Skeletal muscle satellite cell (primary cell): ENCODE measurements around the gene SUN2.

Experiments
- H3K27me3 ChIP-seq: 2 replicates; pipeline ENCODE4 v1.7.0; 2013; ENCODE audit warnings: low read length; ENCODE audit not compliant: control insufficient read depth, insufficient read depth
- H3K36me3 ChIP-seq: 2 replicates; pipeline ENCODE4 v1.7.0; 2013; ENCODE audit warnings: mild to moderate bottlenecking, control low read depth, low read length; ENCODE audit not compliant: insufficient read depth
- H3K4me1 ChIP-seq: 2 replicates; pipeline ENCODE4 v1.7.0; 2013; ENCODE audit warnings: low read length; ENCODE audit not compliant: control insufficient read depth, insufficient read depth
- H3K4me2 ChIP-seq: 2 replicates; pipeline ENCODE4 v1.7.0; 2013; ENCODE audit warnings: mild to moderate bottlenecking, low read length
- H3K4me3 ChIP-seq: 2 replicates; pipeline ENCODE4 v1.7.0; 2013; ENCODE audit warnings: low read length
- H3K9ac ChIP-seq: 2 replicates; pipeline ENCODE4 v1.7.0; 2013; ENCODE audit warnings: mild to moderate bottlenecking, low read depth, low read length, moderate library complexity
- H3K9me3 ChIP-seq: replicated peaks from 2 replicates; pipeline ENCODE4 v1.7.0; 2013; ENCODE audit warnings: mild to moderate bottlenecking, control low read depth, low read length

The SUN2 gene

DNA sequence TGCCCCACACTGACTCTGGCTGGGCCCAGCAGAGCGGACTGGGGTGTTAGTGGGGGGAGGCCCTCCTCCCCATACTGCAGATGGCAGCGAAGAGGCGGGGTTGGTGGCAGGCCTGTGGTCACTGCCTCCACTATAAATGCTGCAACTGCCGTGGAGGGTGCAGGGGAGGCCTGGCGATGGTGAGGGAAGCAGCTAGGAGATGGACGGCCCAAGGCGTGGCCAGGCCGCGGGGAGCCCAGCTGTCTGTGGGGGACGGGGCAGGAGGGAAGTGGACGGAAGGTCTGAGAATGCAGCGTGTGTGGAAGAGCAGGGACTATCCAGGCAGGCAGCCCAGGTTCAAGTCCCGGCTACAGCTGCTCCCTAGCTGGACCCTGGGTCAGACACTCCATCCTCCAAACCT lies 19.9 kb upstream of the SUN2 start:
- peaks cover 10% of the 10 kb centered on the region for H3K27me3 ChIP-seq
- no peak overlapping the region for H3K4me2 ChIP-seq
- H3K36me3 ChIP-seq, result peaks cover 5% of the 10 kb centered on the region
- H3K9ac ChIP-seq, result no peak overlapping the region
- H3K4me3 ChIP-seq, result no peak overlapping the region
- H3K9me3 ChIP-seq, result no peaks in the 10 kb centered on the region
- no peaks in the 10 kb centered on the region for H3K4me1 ChIP-seq

DNA sequence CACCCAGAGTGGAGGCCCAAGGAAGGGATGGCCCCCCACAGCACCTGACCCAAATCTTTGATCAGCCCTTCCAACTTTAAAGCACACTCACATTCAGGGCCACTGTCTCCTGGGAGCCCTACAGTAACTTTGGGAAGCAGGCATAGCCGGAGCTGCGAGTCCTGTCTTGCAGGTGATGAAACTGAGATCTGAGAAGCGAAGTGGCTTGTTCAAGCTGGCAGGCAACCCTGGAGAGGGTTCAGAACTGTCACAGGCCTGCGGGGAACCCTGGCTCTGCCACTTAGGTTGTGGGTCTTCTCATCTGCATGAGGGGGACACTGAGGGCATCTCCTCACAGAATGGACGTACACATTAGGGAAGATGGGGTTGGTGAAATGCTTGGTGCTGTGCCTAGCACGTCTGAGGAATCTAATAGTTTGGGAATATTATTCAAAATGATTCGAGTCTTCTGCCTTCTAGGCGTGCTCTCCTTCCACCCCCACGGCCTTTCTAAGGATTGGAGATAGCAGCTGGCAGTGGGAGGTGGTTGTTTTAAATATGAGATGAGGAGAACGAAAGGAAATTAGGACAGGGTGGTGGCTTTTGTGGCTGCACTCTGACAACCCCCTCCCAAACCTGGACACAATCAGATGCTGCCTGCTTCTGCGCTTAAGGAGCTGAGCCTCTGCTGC lies 18.8 kb upstream of the SUN2 start:
- H3K36me3 ChIP-seq, result no peaks in the 10 kb centered on the region
- no peak overlapping the region for H3K4me3 ChIP-seq
- no peaks in the 10 kb centered on the region for H3K4me1 ChIP-seq
- no peak overlapping the region for H3K9ac ChIP-seq
- H3K9me3 ChIP-seq, result no peaks in the 10 kb centered on the region
- H3K27me3 ChIP-seq, result peaks cover 10% of the 10 kb centered on the region
- no peak overlapping the region for H3K4me2 ChIP-seq

DNA sequence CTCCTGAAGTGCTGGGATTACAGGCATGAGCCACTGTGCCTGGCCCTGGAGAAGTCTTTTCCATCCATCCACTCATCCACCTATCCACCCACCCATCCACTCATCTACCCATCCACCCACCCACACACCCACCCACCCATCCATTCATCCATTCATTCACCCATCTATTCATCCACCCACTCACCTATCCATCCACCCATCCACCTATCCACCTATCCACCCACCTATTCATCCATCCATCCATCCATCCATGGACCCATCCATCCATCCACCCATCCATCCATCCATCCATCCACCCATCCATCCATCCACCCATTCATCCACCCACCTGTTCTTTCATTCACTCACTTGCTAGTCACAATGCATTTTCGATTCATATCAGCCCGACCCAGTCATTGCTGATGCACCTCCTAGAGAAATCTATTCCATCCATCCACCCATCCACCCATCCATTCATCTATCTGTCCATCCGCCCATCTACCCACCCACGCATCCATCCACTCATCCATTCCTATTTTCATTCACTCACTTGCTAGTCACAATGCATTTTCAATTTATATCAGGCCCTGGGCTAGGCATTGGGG lies 17.7 kb upstream of the SUN2 start:
- no peaks in the 10 kb centered on the region for H3K36me3 ChIP-seq
- no peak overlapping the region for H3K4me2 ChIP-seq
- no peaks in the 10 kb centered on the region for H3K4me1 ChIP-seq
- H3K4me3 ChIP-seq, result no peak overlapping the region
- no peak overlapping the region for H3K9ac ChIP-seq
- peaks cover 10% of the 10 kb centered on the region for H3K27me3 ChIP-seq
- H3K9me3 ChIP-seq, result no peaks in the 10 kb centered on the region

DNA sequence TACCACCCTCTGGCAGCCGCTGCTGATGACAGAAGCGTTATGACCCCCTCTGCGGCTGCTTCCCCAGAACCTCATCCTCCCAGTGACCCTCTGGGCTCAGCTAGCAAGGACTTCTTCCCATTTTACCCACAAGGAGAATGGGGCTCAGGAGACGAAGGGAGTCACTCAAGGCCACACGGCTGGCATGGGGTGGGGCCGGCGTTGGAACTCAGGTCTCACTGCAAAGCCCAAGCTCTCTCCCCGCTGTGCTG lies 16.8 kb upstream of the SUN2 start:
- Histone ChIP-seq H3K9me3 (no peaks in the 10 kb centered on the region), H3K4me3 (no peak overlapping the region), H3K27me3 (peaks cover 11% of the 10 kb centered on the region), H3K4me1 (no peaks in the 10 kb centered on the region), H3K9ac (no peak overlapping the region), H3K36me3 (no peaks in the 10 kb centered on the region), H3K4me2 (no peak overlapping the region)

DNA sequence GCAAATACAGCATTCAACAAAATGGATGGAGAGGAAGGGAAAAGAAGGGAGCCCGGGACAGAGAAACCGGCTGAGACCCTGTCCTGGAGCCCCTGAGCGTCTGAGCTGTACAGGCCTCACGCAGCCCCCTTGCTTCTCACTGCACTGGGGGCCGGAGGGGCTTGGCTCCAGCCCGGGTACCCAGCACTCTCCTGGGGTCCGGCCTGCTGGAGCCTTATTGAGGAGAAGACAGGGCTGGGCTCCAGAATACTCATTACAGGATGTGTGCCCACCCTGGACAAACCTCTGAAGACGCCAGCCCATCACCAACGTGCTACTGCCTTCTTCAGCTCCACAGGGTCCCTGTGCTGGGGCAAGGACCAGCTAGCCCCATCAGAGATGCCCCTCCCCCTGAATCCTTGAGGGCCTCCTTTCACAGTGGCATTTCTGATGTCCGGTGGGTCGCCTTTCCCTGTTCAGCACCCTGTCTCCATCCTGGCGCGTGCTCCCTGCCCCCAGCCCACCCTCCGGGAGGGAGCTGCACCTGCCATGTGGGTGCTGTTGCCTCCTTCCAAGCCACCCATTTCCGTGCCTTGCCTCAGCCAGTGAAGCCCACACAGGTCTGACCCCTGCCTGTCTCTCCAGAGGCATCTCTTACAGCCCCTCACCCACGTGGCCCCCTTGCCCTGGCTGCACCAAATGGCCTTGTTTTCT lies 14.6 kb upstream of the SUN2 start:
- H3K9ac ChIP-seq, result no peak overlapping the region
- H3K4me3 ChIP-seq, result no peak overlapping the region
- H3K4me2 ChIP-seq, result no peak overlapping the region
- peaks cover 6% of the 10 kb centered on the region for H3K27me3 ChIP-seq
- H3K4me1 ChIP-seq, result peaks cover 7% of the 10 kb centered on the region
- H3K36me3 ChIP-seq, result no peaks in the 10 kb centered on the region
- H3K9me3 ChIP-seq, result no peaks in the 10 kb centered on the region

DNA sequence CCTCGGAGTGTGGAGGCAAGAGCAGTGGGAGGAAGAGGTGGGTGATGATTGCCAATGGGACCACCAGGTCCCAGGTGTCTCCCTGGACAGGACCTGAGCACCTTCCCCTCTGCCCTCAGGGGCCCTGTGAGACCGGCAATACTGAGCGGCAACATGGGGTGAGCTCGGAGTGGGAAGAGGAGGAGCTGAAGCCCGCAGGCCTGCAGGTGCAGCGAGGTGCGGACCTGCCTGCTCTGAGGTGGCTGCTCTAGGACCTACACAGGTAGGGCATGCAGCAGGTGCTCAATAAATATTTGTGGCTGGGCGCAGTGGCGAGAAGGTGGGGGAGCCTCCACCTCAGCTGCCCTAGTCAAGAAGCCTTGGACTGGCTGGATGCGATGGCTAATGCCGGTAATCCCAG lies 12.2 kb upstream of the SUN2 start:
- Histone ChIP-seq H3K36me3 (no peaks in the 10 kb centered on the region), H3K4me1 (peaks cover 21% of the 10 kb centered on the region), H3K9me3 (no peaks in the 10 kb centered on the region), H3K9ac (no peak overlapping the region), H3K27me3 (peaks cover 6% of the 10 kb centered on the region), H3K4me3 (no peak overlapping the region), H3K4me2 (no peak overlapping the region)

DNA sequence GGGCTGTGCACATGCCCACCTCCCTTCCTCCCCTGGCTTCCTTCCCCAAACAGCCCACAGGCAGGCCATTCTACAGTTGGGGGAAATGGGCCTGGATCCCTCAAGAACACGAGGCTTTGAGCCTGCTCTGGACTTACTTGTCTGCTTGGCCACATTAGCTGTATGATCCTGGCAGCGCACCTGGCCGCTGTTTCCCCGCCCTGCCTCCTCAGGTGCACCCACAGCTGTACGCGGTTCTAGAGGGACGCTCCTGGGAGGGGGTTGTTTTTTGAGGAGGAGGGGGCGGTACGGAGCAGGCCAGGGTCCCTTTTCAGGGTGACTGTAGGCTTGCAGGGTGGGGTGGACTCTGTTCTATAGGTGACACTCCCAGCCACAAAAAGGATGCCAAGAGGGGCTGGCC lies 11.5 kb upstream of the SUN2 start:
- H3K4me2 ChIP-seq, result no peak overlapping the region
- no peaks in the 10 kb centered on the region for H3K36me3 ChIP-seq
- H3K27me3 ChIP-seq, result peaks cover 3% of the 10 kb centered on the region
- H3K4me1 ChIP-seq, result peaks cover 21% of the 10 kb centered on the region
- no peak overlapping the region for H3K9ac ChIP-seq
- no peak overlapping the region for H3K4me3 ChIP-seq
- H3K9me3 ChIP-seq, result no peaks in the 10 kb centered on the region

DNA sequence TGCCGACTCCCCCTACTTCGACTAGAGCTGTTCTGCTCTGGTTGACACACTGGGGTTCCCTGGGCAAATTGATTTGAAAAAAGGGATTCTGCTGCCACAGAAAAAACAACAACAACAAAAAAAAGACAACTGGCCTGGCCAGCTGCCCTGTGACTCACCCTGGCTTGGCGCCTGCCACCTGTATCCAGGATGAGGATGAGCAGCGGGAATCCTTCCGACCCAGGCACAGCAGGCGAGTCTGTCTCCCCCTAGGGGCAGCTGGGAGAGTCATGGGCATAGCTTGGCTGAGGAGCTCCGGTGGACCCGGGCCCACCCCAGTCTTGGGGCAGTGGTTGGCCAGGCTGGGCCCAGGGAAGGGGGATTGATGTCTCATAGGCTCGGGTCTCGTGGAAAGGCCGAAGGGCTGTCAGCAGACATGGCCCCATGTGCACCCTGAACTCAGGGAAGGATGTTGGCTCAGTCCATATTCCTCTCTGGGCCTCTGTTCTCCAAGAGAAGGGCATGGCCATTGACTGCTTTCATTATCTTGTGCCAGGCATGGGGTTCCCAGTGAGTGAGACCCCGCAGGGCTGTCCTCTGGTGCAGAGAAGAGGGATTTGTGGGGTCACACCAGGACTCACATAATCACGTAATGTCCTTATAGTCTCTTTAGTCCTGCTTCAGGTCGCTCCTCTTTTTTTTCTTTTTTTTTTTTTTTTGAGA lies 10.4 kb upstream of the SUN2 start:
- no peak overlapping the region for H3K4me2 ChIP-seq
- H3K36me3 ChIP-seq, result no peaks in the 10 kb centered on the region
- H3K4me3 ChIP-seq, result no peak overlapping the region
- H3K9me3 ChIP-seq, result no peaks in the 10 kb centered on the region
- H3K4me1 ChIP-seq, result peaks cover 22% of the 10 kb centered on the region
- no peak overlapping the region for H3K9ac ChIP-seq
- peaks cover 3% of the 10 kb centered on the region for H3K27me3 ChIP-seq

DNA sequence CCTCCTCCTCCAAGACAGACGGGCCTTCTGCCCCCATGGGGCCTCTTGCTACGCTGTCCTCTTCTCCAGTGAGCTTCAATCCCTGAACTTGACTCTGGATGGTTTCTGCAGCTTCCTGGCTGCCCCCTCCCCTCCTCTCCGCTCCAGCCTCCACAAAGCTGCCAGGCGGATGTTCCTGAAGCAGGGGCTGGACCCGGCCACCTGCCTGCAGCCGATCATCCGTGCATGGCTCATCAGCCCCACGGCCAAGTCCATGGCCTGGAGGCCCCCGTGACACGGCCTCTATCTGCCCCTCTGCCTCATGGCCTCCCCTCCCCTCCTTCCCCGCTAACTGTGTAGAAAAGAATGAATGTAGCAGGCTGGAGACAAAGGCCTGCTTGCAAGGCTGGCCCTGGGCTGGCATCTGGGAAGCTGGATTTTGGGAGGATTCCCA lies 6.8 kb upstream of the SUN2 start:
- Histone ChIP-seq H3K4me3 (no peak overlapping the region), H3K36me3 (no peaks in the 10 kb centered on the region), H3K4me2 (no peak overlapping the region), H3K27me3 (peaks cover 2% of the 10 kb centered on the region), H3K9ac (no peak overlapping the region), H3K4me1 (peaks cover 32% of the 10 kb centered on the region), H3K9me3 (no peaks in the 10 kb centered on the region)

DNA sequence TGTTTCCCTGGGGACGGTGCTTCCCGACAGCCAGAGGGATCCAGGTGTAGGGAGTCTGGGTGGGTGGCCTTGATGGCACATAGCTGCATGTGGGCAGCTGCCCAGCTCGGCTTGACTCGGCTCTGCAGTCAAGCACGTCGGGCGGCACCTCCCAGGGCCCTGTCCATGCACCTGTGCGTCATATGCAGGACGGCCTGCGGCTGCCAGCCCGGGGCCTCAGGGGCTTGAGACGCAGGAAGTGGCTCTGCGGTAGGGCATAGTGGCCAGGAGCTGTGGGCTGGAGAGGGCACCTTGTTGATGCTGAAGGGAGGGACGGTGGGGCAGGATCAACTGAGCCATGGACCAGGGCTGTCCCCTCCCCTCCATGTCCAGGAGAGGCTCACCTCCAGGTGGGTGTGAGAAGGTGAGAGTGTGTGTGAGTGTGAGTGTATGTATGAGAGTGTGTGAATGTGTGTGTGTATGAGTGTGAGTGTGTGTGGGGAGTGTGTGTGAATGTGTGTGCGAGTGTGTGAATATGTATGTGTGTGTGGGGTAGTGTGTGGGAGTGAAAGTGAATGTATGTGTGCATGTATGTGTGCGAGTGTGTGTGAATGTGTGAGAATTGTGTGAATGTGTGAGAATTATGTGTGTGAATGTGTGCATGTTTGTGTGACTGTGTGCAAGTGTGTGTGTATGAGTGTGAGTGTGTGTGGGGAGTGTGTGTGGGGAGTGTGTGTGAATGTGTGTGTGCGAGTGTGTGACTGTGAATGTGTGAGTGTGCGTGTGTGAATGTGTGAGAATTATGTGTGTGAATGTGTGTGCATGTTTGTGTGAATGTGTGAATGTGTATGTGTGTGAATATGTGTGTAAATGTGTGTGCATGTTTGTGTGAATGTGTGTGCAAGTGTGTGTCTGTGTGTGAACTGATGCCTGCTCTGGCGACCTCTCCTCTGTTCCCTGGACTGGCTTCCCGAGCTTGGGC lies 5.7 kb upstream of the SUN2 start:
- H3K4me3 ChIP-seq, result no peak overlapping the region
- H3K4me1 ChIP-seq, result peaks cover 36% of the 10 kb centered on the region
- H3K27me3 ChIP-seq, result no peaks in the 10 kb centered on the region
- H3K36me3 ChIP-seq, result no peaks in the 10 kb centered on the region
- peak overlapping the region; percentile 14 for H3K4me2 ChIP-seq
- no peak overlapping the region for H3K9ac ChIP-seq
- no peaks in the 10 kb centered on the region for H3K9me3 ChIP-seq
